ENCODE data around the gene MT1E. TPM values are rescaled to one million over a fixed set of nuclear protein-coding genes. Genes with fewer than 3 reads are reported as not detected.

MT1E gene
- total and polyA plus RNA-seq, 2 of the 8 experiments (the other 6 are each of a cell fraction or from before 2014, with no cell fraction given) = 7.9 to 117 TPM

- H3K79me2 ChIP-seq (ENCODE audit: control insufficient read depth in 1 of 2, insufficient read depth in 2 of 2, low read length in 2 of 2) = no peaks in the 10 kb centered on the region
- DNase-seq (ENCODE audit: low read depth in 1 of 2, low spot score in 2 of 2) = no peak
- H3K79me1 ChIP-seq (ENCODE audit: low read depth, low read length) = no peaks in the 10 kb centered on the region
- H3K23me2 ChIP-seq (ENCODE audit: low read depth, low read length) = peaks cover 5% of the 10 kb centered on the region; the same call in 1 of the 2 replicates
- H3K27me3 ChIP-seq (replicated peaks in 1 of 4; ENCODE audit: control insufficient read depth in 3 of 4, extremely low read depth in 1 of 4, insufficient read depth in 3 of 4, low read length in 3 of 4) = peaks cover 12 to 29% (median 25%) of the 10 kb centered on the region in 4 experiments
- H2BK120ac ChIP-seq (replicated peaks; ENCODE audit: low read depth, low read length) = no peak overlapping the region
- peaks cover 2% of the 10 kb centered on the region in 2 experiments for H4K20me1 ChIP-seq (replicated peaks in 1 of 2; ENCODE audit: control insufficient read depth in 1 of 2, insufficient read depth in 2 of 2, low read length in 2 of 2)
- no peaks in the 10 kb centered on the region for H3K36me3 ChIP-seq (ENCODE audit: control insufficient read depth in 2 of 4, insufficient read depth in 4 of 4, low read length in 3 of 4)
- WGBS, 2 experiments (ENCODE audit: extremely low coverage in 1 of 2, insufficient coverage in 1 of 2, insufficient read length in 1 of 2, insufficient replicate concordance in 2 of 2, low coverage in 1 of 2, low lambda C conversion rate in 2 of 2, missing lambda C conversion rate in 1 of 2) = 89% methylated on average over 5 of the region's 5 CpGs; no CpG with 5 or more reads in 1 of the 2 experiments
- H2AK5ac ChIP-seq (ENCODE audit: low read depth, low read length) = no peak overlapping the region
- no peak overlapping the region for H4K91ac ChIP-seq (replicated peaks; ENCODE audit: insufficient read length, low read length)
- no peak overlapping the region for H2AFZ ChIP-seq (ENCODE audit: low read length)
- H4K8ac ChIP-seq (ENCODE audit: extremely low read depth, insufficient read depth, low read length) = no peak overlapping the region
- H3K56ac ChIP-seq (replicated peaks; ENCODE audit: insufficient read length, low read depth, low read length) = no peak overlapping the region
- H4K5ac ChIP-seq (ENCODE audit: insufficient read length, low read depth, low read length) = no peak overlapping the region
- no peaks in the 10 kb centered on the region for H3K9me3 ChIP-seq (ENCODE audit: insufficient read depth in 2 of 2, low read depth in 1 of 2, low read length in 1 of 2)
- no peak overlapping the region for H3K14ac ChIP-seq (ENCODE audit: insufficient read length)
- CTCF ChIA-PET (ENCODE audit: partially characterized antibody) = interaction anchor here (1.3 to 3.3 kb wide), 2 partner anchors 11 to 12 kb away, joined by 3 to 25 read pairs; no protein-coding TSS in a partner anchor
- no peak overlapping the region for H3K4ac ChIP-seq (replicated peaks; ENCODE audit: insufficient read length, low read depth, low read length)
- H2BK20ac ChIP-seq (ENCODE audit: low read length) = no peak overlapping the region
- no peak overlapping the region for H2BK15ac ChIP-seq (ENCODE audit: low read length)
- no peak overlapping the region for H3K23ac ChIP-seq (ENCODE audit: insufficient read length)
- H3K4me3 ChIP-seq (ENCODE audit: extremely low read depth in 1 of 4, insufficient read depth in 2 of 4, low read depth in 3 of 4, low read length in 4 of 4) = no peak overlapping the region
- no peak overlapping the region for H3K18ac ChIP-seq (ENCODE audit: extremely low read depth, low read length)
- no peak overlapping the region for H2BK12ac ChIP-seq (ENCODE audit: low read depth, low read length)
- no peak overlapping the region for H3K4me2 ChIP-seq (ENCODE audit: insufficient read depth in 1 of 2, low read depth in 2 of 2, low read length in 2 of 2)
- peaks cover 0 to 9% (median 1%) of the 10 kb centered on the region in 4 experiments; a peak in 4 of 7 replicates for H3K4me1 ChIP-seq (replicated peaks in 1 of 4; ENCODE audit: control insufficient read depth in 3 of 4, insufficient read depth in 4 of 4, low read length in 3 of 4)
- no peak for FAIRE-seq
- H3K9ac ChIP-seq (replicated peaks in 1 of 4; ENCODE audit: extremely low read depth in 1 of 4, low read depth in 3 of 4, low read length in 3 of 4) = no peak overlapping the region
- H2BK5ac ChIP-seq (ENCODE audit: low read depth, low read length) = no peak overlapping the region
- POLR2A ChIA-PET (ENCODE audit: partially characterized antibody) = interaction anchor here (0.6 to 1.4 kb wide), 2 partner anchors 82 to 181 kb away, joined by 3 read pairs; no protein-coding TSS in a partner anchor
- H3K27ac ChIP-seq (ENCODE audit: low read depth, low read length) = no peak overlapping the region
- TF ChIP-seq SIX5 (IDR thresholded peaks at IDR 0.05; ENCODE audit: low read depth, low read length) (no peak), NANOG (IDR thresholded peaks at IDR 0.05; ENCODE audit: insufficient read depth, low read depth, low read length, poor library complexity, severe bottlenecking) (no peak), CHD1 (IDR thresholded peaks at IDR 0.05; ENCODE audit: low read depth, low read length) (no peak), POLR2AphosphoS5 (IDR thresholded peaks at IDR 0.05; ENCODE audit: low read depth, low read length) (no peak), MAX (IDR thresholded peaks at IDR 0.05) (no peak), CTBP2 (IDR thresholded peaks at IDR 0.05; ENCODE audit: borderline replicate concordance, insufficient read depth, insufficient read length, low read length) (no peak), FOSL1 (IDR thresholded peaks at IDR 0.05; ENCODE audit: insufficient read depth, low read depth, low read length) (no peak), PHF8 (conservative IDR thresholded peaks at IDR 0.05; ENCODE audit: low read depth, low read length) (no peak), GABPA (IDR thresholded peaks at IDR 0.05; ENCODE audit: borderline replicate concordance, insufficient read depth, low read length) (no peak), GTF2F1 (IDR thresholded peaks at IDR 0.05; ENCODE audit: borderline replicate concordance, low read depth, low read length) (no peak), HDAC6 (IDR thresholded peaks at IDR 0.05; ENCODE audit: low read depth, low read length) (no peak), TEAD4 (IDR thresholded peaks at IDR 0.05; ENCODE audit: low read depth, low read length) (no peak), TBP (IDR thresholded peaks at IDR 0.05; ENCODE audit: low read depth, low read length) (no peak), SUZ12 (IDR thresholded peaks at IDR 0.05; ENCODE audit: low read length) (no peak)
These were observed 31.3 kb upstream of the MT1E start for GRCh38 chr16:56594292-56594619.
